Dedifferentiated amniotic fluid mesenchymal stem cell (primary cell): ENCODE results near the gene METTL22.

ENCODE experiments used
- DNase-seq: peaks from one replicate; pipeline ENCODE4 v3.0.0-alpha.2; 2016; ENCODE audit errors: extremely low spot score

METTL22 gene

DNA sequence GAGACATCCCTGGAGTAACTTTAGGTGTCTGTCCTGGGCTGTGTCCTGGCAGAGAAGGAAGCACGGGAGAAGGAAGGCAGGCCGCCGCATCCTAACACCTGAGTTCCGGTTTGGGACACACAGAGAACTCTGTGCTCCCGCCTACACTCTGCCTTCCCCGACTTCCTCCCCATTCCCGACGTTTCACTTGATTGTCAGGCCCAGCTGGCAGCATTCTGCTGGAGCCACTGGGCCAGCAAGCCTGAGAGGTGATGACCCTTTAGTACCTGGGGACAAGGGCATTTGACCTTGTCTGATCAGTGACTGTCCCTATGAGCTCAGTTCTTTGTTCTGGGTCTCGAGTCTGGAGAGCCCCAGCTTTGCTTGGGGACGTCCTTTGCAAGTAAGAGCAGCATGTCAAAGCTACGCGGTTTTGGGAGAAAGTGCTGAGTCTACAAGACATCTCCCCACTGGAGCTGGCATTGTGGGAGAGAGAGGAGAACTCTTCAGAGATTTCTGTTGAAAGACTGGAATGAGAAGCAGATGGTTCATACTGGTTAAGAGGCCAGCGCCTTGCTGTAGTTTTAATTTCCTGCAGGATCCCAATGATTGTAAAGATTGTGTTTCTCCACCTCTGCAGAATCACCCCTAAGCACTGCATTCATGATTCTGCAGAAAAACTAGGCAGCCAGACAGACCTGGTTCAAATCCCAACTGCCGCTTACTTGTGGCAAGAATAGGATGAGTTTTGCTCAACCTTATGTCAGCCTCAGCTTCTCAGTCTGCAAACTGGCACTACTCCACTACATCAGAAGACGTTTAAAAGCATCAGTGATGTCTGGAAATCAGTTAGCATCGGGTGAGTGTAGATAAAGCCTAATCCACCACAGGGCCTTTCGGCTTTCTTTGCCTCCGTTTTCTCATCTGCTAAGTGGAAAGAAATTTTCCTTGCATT lies 73.6 kb downstream of the METTL22 start:
- no peak for DNase-seq

DNA sequence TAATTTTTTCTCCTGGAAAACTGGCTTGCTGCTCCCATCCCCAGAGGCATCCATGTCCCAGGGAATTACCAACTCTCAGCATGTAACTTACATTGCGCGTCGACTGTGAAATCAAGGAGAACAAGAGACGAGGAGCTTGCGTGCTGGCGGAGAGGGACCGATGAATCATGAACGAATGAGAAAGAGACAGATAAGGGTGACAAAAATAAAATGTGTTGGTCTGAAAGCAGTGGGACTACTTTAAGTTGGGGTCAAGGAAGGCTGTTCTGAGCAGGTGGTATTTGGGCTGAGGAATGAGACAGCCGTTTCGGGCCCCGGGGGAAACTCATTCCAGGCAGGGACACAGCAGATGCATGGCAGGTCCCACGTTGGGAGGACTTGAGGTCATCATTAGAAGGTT lies 75.4 kb downstream of the METTL22 start:
- no peak for DNase-seq

DNA sequence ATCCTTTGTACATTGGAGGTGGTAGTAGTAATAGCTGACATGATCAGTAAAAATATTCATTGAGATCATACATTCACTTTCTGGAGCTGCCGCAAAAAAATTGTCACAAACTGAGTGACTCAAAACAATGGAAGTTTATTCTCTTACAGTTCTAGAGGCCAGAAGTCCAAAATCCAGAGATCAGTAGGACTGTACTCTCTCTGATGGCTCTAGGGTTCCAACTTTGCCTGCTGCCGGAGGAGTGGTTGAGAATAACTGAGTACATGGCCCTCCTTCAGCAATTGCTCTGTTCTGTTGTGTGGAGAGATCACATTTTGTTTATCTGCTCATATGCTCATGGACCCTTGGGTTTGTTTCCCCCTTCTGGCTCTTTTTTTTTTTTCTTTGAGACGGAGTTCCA lies 76.5 kb downstream of the METTL22 start:
- no peak for DNase-seq
